B cell (primary cell): Measurements from ENCODE around the gene TOPAZ1. TPM values are rescaled to one million over a fixed set of nuclear protein-coding genes. Genes with fewer than 3 reads are reported as not detected.
"Not testable (repeated sequence)": the region's sequence is repeated elsewhere in the genome, so short reads cannot be mapped to it uniquely, and the experiment has no call there.

Experiments
- ATAC-seq: fragments of 200-7000 bp; cut with Tn5 transposase; one replicate; pipeline ENCODE4 v1.10.0; 2021; ENCODE audit warnings: low read depth, mild to moderate bottlenecking, moderate number of reproducible peaks, moderate library complexity
- CTCF ChIA-PET: fragments of 350-600 bp; sonication (Branson Sonifier 250); formaldehyde crosslinking; loops from one replicate; lab custom pipeline; 2021; ENCODE audit warnings: antibody characterized with exemption, inconsistent platforms; lab: Charles Lee
- POLR2A ChIA-PET: fragments of 350-600 bp; sonication (Branson Sonifier 250); formaldehyde crosslinking; loops from one replicate; lab custom pipeline; 2021; ENCODE audit warnings: antibody characterized with exemption; lab: Charles Lee
- DNase-seq: peaks from one replicate; pipeline ENCODE4 v3.0.0; 2013
- H2AFZ ChIP-seq: 2 replicates; pipeline ENCODE4 v1.6.1; 2012; ENCODE audit warnings: mild to moderate bottlenecking, low read depth, low read length; ENCODE audit not compliant: insufficient read depth, poor library complexity, severe bottlenecking
- H3K27ac ChIP-seq, 2 donors: 1 replicate in 1 of 2; 2 replicates in 1 of 2; pipeline ENCODE4 v1.5.1; 2012 to 2013; ENCODE audit warnings: low read length in 2 of 2, mild to moderate bottlenecking in 2 of 2, moderate library complexity in 1 of 2
- H3K27me3 ChIP-seq, 4 experiments: fragments of 200-600 bp in 1 of 4; sonication (generic) in 1 of 4; replicated peaks in 1 of 4; 1 replicate in 2 of 4; 2 replicates in 2 of 4; pipeline versions ENCODE4 v1.6.1 to v1.7.0; 2013 to 2016; ENCODE audit warnings: low read length in 3 of 4, mild to moderate bottlenecking in 2 of 4, mixed read lengths in 1 of 4, moderate library complexity in 1 of 4; ENCODE audit not compliant: insufficient read depth in 4 of 4, control insufficient read depth in 3 of 4; ENCODE audit errors: control extremely low read depth in 1 of 4
- H3K36me3 ChIP-seq, 2 experiments: replicated peaks in 1 of 2; 1 replicate in 1 of 2; 2 replicates in 1 of 2; pipeline versions ENCODE4 v1.6.1 to v1.7.1; 2013; ENCODE audit warnings: low read length in 1 of 2; ENCODE audit not compliant: insufficient read depth in 2 of 2, control insufficient read depth in 1 of 2; ENCODE audit errors: control extremely low read depth in 1 of 2, extremely low read depth in 1 of 2
- H3K4me1 ChIP-seq, 2 donors: fragments of 200-600 bp in 1 of 2; sonication (generic) in 1 of 2; 1 replicate in 1 of 2; 2 replicates in 1 of 2; pipeline versions ENCODE4 v1.5.1 to v1.6.1; 2013 to 2017; ENCODE audit warnings: low read length in 2 of 2; ENCODE audit not compliant: control insufficient read depth in 2 of 2, insufficient read depth in 2 of 2
- H3K4me2 ChIP-seq: replicated peaks from 2 replicates; pipeline ENCODE3; 2012; ENCODE audit warnings: mild to moderate bottlenecking, low read depth, low read length; ENCODE audit not compliant: poor library complexity, severe bottlenecking
- H3K4me3 ChIP-seq, 5 experiments: fragments of 200-600 bp in 1 of 5; sonication (generic) in 1 of 5; 1 replicate in 3 of 5; 2 replicates in 2 of 5; pipeline versions ENCODE4 v1.5.1 to v1.7.0; 2011 to 2016; ENCODE audit warnings: low read length in 4 of 5, mild to moderate bottlenecking in 4 of 5, low read depth in 2 of 5, control low read depth in 1 of 5, moderate library complexity in 1 of 5; ENCODE audit not compliant: insufficient read depth in 1 of 5; ENCODE audit errors: control extremely low read depth in 1 of 5, extremely low read depth in 1 of 5
- H3K79me2 ChIP-seq: fragments of 200-600 bp; sonication (generic); one replicate; pipeline ENCODE4 v1.6.0; 2016; ENCODE audit warnings: low read length; ENCODE audit not compliant: control insufficient read depth, insufficient read depth
- H3K9ac ChIP-seq: fragments of 200-600 bp; sonication (generic); 2 replicates; pipeline ENCODE4 v1.6.1; 2017; ENCODE audit warnings: mild to moderate bottlenecking, low read length, moderate library complexity
- H3K9me3 ChIP-seq, 3 donors: one replicate each; pipeline versions ENCODE4 v1.6.1 to v1.7.1; 2013; ENCODE audit warnings: low read length in 2 of 3; ENCODE audit not compliant: control insufficient read depth in 2 of 3, insufficient read depth in 1 of 3; ENCODE audit errors: control extremely low read depth in 1 of 3
- H4K20me1 ChIP-seq: 2 replicates; pipeline ENCODE4 v1.6.0; 2012; ENCODE audit warnings: mild to moderate bottlenecking, low read length; ENCODE audit not compliant: insufficient read depth, control insufficient read depth, poor library complexity, severe bottlenecking
- H3K27ac Mint-ChIP-seq: one replicate; pipeline ENCODE4 v1.8.0; 2021; ENCODE audit warnings: mixed read lengths
- H3K27me3 Mint-ChIP-seq: one replicate; pipeline ENCODE4 v1.8.0; 2021; ENCODE audit warnings: mixed read lengths
- H3K4me1 Mint-ChIP-seq: one replicate; pipeline ENCODE4 v1.8.0; 2021; ENCODE audit warnings: mixed read lengths
- H3K4me3 Mint-ChIP-seq: one replicate; pipeline ENCODE4 v1.8.0; 2021; ENCODE audit warnings: mixed read lengths
- H3K9me3 Mint-ChIP-seq: one replicate; pipeline ENCODE4 v1.8.0; 2022; ENCODE audit warnings: mixed read lengths; ENCODE audit not compliant: insufficient read depth
- EZH2 ChIP-seq: IDR thresholded peaks from 2 replicates; pipeline ENCODE4 v1.6.1; 2012; ENCODE audit warnings: borderline replicate concordance, low read depth, mild to moderate bottlenecking, moderate library complexity, low read length; ENCODE audit not compliant: insufficient read depth, poor library complexity, severe bottlenecking
- WGBS: methylation state at CpG from one replicate; pipeline ENCODE4 v1.1.5; 2013; ENCODE audit warnings: missing lambda C conversion rate; ENCODE audit not compliant: insufficient coverage; 5-methylcytosine and 5-hydroxymethylcytosine counted together
- intact Hi-C: fragments of 100-400 bp; cut with micrococcal nuclease; formaldehyde crosslinking; loops from one replicate; pipeline ENCODE4 v1.10.0; 2022
- polyA plus RNA-seq: library from polyadenylated mRNA; depleted of rRNA; stranded (reverse); fragments of >200 nt; gene quantifications from 2 replicates; pipeline ENCODE4 v1.2.3, GENCODE V29; 2012
- total RNA-seq, 2 donors: library from RNA; stranded (reverse); fragments of 120-200 nt in 1 of 2; gene quantifications; 1 replicate in 1 of 2; 2 replicates in 1 of 2; pipeline versions ENCODE4 v1.2.3 to v1.2.4, GENCODE V29; 2013 to 2022
- TF ChIP-seq, protein P1 (sequence below): fragments of 200-600 bp; IDR thresholded peaks from one replicate; pipeline ENCODE4 v1.8.0; 2022; ENCODE audit warnings: antibody characterized with exemption, mild to moderate bottlenecking

Gene TOPAZ1
- total and polyA plus RNA-seq, 2 donors (not counting 1 experiment from before 2014, with no cell fraction given), result not detected

DNA sequence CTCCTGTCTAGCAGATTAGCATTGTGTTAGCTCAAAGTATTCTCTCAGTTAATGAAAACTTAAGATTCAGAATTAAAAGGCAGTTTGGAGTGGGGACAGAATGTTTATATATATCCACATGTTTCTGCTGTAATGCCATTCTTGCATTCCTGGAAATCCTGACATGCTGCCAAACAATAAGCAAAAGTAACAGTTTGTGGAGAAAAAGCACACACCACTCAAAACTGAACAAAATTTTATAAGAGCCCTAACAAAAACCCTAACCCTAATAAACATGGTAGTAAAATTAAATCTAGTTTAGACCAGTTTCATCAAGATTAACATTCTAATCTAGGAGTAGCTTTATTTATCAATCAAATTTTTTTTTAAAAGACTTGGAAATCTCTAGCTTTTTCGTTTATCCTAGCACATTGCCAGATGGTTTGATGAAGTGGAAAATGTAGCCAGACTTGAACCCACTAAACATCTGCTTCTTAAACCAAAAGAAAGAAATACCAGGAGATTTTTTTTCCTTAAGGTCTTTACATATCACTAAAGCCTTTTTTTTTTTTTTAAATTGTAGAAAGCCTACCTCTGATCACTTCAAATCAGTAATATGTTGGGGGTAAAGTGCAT, 100.6 kb downstream of the TOPAZ1 start:
- ChIA-PET POLR2A (no interaction called here), CTCF (no interaction called here)
- ATAC-seq (no peak), DNase-seq (no peak)
- Histone ChIP-seq H4K20me1 (no peaks in the 10 kb centered on the region), H3K27ac (no peak overlapping the region), H3K4me3 (no peak overlapping the region), H2AFZ (no peak overlapping the region), H3K9me3 (no peaks in the 10 kb centered on the region), H3K4me1 (peaks cover 16 to 18% of the 10 kb centered on the region in 2 donors), H3K36me3 (no peaks in the 10 kb centered on the region), H3K4me2 (no peak overlapping the region), H3K79me2 (peaks cover 43% of the 10 kb centered on the region), H3K9ac (no peak overlapping the region), H3K27me3 (no peaks in the 10 kb centered on the region)
- no peaks in the 10 kb centered on the region for H3K9me3 Mint-ChIP-seq
- H3K4me3 Mint-ChIP-seq, result no peak overlapping the region
- no peaks in the 10 kb centered on the region for H3K27me3 Mint-ChIP-seq
- TF ChIP-seq EZH2, result no peak
- TF ChIP-seq, protein P1, sequence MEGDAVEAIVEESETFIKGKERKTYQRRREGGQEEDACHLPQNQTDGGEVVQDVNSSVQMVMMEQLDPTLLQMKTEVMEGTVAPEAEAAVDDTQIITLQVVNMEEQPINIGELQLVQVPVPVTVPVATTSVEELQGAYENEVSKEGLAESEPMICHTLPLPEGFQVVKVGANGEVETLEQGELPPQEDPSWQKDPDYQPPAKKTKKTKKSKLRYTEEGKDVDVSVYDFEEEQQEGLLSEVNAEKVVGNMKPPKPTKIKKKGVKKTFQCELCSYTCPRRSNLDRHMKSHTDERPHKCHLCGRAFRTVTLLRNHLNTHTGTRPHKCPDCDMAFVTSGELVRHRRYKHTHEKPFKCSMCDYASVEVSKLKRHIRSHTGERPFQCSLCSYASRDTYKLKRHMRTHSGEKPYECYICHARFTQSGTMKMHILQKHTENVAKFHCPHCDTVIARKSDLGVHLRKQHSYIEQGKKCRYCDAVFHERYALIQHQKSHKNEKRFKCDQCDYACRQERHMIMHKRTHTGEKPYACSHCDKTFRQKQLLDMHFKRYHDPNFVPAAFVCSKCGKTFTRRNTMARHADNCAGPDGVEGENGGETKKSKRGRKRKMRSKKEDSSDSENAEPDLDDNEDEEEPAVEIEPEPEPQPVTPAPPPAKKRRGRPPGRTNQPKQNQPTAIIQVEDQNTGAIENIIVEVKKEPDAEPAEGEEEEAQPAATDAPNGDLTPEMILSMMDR, result no peak
- no peak overlapping the region for H3K27ac Mint-ChIP-seq
- H3K4me1 Mint-ChIP-seq, result peaks cover 28% of the 10 kb centered on the region
- WGBS, result no CpG with 5 or more reads among the region's 1 CpG
- intact Hi-C loops, result no loop called here

DNA sequence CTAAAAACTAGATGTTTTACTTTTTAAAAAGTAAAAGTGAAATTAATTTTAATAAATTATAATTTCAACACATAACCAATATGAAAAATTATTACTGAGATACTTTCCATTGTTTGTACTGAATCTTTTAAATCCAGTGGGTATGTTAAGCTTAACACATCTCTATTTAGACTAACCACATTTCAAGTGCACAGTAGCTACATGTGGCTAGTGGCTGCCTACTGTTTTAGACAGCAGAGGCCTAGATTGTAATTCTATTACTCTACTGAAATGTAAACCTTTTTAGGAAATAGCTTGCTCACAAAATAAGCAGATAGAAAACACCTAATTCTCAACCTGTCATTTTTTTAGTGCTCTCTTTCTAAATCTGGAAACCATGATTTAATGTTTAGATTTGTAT, 101.7 kb downstream of the TOPAZ1 start:
- Mint-ChIP-seq H3K4me3 (no peak overlapping the region), H3K9me3 (no peaks in the 10 kb centered on the region), H3K27me3 (no peaks in the 10 kb centered on the region), H3K27ac (no peak overlapping the region), H3K4me1 (peaks cover 21% of the 10 kb centered on the region)
- Histone ChIP-seq H3K27me3 (no peaks in the 10 kb centered on the region), H3K4me1 (peaks cover 11% of the 10 kb centered on the region in 2 donors), H3K4me3 (no peak overlapping the region), H2AFZ (no peak overlapping the region), H3K9me3 (no peaks in the 10 kb centered on the region), H3K4me2 (no peak overlapping the region), H3K9ac (no peak overlapping the region), H3K36me3 (no peaks in the 10 kb centered on the region), H3K79me2 (peaks cover 43% of the 10 kb centered on the region), H3K27ac (no peak overlapping the region), H4K20me1 (no peaks in the 10 kb centered on the region)
- CTCF ChIA-PET, result interaction anchor here (0.9 kb wide), 1 partner anchor 20 kb away, joined by 3 read pairs; no protein-coding TSS in a partner anchor
- POLR2A ChIA-PET, result no interaction called here
- TF ChIP-seq, protein P1, result no peak
- TF ChIP-seq EZH2, result no peak
- no peak for DNase-seq
- intact Hi-C loops, result no loop called here
- no peak for ATAC-seq

DNA sequence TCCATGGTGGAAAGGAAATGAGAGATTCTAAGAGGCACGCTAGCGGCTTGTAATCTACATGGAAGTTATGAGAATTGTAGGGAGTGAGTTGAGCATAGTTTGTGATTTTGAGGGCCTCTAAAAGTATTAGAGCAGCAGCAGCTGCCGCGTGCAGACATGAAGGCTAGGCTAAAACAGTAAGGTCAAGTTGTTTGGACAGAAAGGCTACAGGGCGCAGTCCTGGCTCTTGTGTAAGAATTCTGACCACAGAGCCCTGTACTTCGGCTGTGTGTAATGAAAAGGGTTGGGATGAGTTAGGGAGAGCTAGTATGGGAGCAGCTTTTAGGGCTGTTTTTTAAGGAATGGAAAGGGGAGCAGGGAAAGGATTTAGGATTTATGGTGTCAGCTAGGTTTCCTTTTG, 104.9 kb downstream of the TOPAZ1 start:
- H2AFZ ChIP-seq, H3K4me2 ChIP-seq, H3K4me3 ChIP-seq, CTCF ChIA-PET, H3K4me1 ChIP-seq, H3K9ac ChIP-seq, DNase-seq, H3K27ac Mint-ChIP-seq, H3K27ac ChIP-seq, H3K9me3 ChIP-seq, H3K27me3 Mint-ChIP-seq, H3K27me3 ChIP-seq, H3K36me3 ChIP-seq, H4K20me1 ChIP-seq, POLR2A ChIA-PET, H3K4me1 Mint-ChIP-seq, H3K9me3 Mint-ChIP-seq, H3K4me3 Mint-ChIP-seq, ATAC-seq, intact Hi-C loops: not testable (repeated sequence)
- peaks cover 24% of the 10 kb centered on the region for H3K79me2 ChIP-seq
- WGBS, result 96% methylated on average over 6 of the region's 6 CpGs
